Measurements from ENCODE around the gene MAPRE3. TPM values are rescaled to one million over a fixed set of nuclear protein-coding genes. Genes with fewer than 3 reads are reported as not detected.
A peak's percentile ranks its signal among the peaks of the same experiment; 100 is the strongest.

The MAPRE3 gene
- total and polyA plus RNA-seq, 9 of the 15 experiments (the other 6 are each of a cell fraction or from before 2014, with no cell fraction given) = 0.70 to 43.2 (median 12.6) TPM

DNA sequence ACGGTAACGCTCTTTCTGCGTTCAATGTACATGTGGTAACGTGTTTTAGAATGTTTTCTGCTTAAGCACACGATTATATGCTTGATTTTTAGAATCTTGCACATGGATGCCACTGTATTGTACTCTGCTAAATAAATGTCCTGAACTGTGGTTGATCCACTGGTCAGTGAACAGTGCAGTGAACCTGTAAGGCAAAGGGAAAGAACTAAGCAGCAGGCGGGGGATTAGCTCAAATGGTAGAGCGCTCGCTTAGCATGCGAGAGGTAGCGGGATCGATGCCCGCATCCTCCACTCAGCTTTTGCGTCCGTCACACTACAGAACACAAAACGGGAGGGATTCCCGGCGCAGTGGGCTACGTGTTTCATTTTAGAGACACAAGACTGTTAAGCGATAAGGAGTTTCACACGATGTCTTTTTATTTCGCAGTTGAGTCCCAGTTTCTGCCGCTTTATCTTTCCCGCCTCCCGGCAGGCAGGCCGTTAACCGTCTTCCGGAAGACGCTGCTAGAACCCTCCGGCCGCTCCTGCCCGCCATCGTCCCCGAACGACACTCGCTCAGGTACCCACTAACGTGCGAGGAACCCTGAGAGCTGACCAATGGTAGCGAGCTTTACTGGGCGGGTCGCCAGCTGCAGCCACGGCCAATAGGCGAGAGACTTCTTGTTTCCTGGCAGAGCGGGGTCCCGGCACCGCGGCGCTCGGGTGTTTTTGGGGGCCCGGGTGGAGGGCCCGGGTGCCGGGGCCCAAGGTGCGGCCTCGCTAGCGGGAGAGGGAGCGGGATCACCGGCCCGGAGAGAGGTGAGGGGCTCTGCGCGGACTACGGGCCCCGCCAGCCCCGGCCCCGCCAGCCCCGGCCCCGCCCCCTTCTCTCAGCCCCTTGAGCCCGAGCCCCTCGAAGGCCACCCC is 80.8 kb downstream of the MAPRE3 start, which contains the start of gene AGBL5 (continued):
- TF ChIP-seq, protein P1, sequence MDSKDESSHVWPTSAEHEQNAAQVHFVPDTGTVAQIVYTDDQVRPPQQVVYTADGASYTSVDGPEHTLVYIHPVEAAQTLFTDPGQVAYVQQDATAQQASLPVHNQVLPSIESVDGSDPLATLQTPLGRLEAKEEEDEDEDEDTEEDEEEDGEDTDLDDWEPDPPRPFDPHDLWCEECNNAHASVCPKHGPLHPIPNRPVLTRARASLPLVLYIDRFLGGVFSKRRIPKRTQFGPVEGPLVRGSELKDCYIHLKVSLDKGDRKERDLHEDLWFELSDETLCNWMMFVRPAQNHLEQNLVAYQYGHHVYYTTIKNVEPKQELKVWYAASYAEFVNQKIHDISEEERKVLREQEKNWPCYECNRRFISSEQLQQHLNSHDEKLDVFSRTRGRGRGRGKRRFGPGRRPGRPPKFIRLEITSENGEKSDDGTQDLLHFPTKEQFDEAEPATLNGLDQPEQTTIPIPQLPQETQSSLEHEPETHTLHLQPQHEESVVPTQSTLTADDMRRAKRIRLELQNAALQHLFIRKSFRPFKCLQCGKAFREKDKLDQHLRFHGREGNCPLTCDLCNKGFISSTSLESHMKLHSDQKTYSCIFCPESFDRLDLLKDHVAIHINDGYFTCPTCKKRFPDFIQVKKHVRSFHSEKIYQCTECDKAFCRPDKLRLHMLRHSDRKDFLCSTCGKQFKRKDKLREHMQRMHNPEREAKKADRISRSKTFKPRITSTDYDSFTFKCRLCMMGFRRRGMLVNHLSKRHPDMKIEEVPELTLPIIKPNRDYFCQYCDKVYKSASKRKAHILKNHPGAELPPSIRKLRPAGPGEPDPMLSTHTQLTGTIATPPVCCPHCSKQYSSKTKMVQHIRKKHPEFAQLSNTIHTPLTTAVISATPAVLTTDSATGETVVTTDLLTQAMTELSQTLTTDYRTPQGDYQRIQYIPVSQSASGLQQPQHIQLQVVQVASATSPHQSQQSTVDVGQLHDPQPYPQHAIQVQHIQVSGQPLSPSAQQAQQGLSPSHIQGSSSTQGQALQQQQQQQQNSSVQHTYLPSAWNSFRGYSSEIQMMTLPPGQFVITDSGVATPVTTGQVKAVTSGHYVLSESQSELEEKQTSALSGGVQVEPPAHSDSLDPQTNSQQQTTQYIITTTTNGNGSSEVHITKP (IDR thresholded peaks at IDR 0.05; ENCODE audit: partially characterized antibody) = no peak
- no peak for TF ChIP-seq PRMT5 (CRISPR knock-in tag; IDR thresholded peaks at IDR 0.05)
- TF ChIP-seq ZNF76 (CRISPR knock-in tag; IDR thresholded peaks at IDR 0.05; ENCODE audit: borderline replicate concordance) = peak; percentile 46; the same call in 1 of the 2 replicates
- TF ChIP-seq TCFL5 (CRISPR knock-in tag; conservative IDR thresholded peaks at IDR 0.05) = no peak
- TF ChIP-seq ZNF644 (tag; IDR thresholded peaks at IDR 0.05; ENCODE audit: low read depth) = no peak
- TF ChIP-seq, protein P2, sequence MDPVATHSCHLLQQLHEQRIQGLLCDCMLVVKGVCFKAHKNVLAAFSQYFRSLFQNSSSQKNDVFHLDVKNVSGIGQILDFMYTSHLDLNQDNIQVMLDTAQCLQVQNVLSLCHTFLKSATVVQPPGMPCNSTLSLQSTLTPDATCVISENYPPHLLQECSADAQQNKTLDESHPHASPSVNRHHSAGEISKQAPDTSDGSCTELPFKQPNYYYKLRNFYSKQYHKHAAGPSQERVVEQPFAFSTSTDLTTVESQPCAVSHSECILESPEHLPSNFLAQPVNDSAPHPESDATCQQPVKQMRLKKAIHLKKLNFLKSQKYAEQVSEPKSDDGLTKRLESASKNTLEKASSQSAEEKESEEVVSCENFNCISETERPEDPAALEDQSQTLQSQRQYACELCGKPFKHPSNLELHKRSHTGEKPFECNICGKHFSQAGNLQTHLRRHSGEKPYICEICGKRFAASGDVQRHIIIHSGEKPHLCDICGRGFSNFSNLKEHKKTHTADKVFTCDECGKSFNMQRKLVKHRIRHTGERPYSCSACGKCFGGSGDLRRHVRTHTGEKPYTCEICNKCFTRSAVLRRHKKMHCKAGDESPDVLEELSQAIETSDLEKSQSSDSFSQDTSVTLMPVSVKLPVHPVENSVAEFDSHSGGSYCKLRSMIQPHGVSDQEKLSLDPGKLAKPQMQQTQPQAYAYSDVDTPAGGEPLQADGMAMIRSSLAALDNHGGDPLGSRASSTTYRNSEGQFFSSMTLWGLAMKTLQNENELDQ (CRISPR knock-in tag; IDR thresholded peaks at IDR 0.05; ENCODE audit: borderline replicate concordance) = peak; percentile 84; the same call in 1 of the 2 replicates
- no peak for TF ChIP-seq ZKSCAN8 (CRISPR knock-in tag; IDR thresholded peaks at IDR 0.05)
- TF ChIP-seq FOXJ2 (tag; IDR thresholded peaks at IDR 0.05) = peak; percentile 69; the same call in 1 of the 2 replicates
- TF ChIP-seq SMAD3 (CRISPR knock-in tag; conservative IDR thresholded peaks at IDR 0.05) = peak; percentile 77
- peak; percentile 84 for TF ChIP-seq GABPB1 (CRISPR knock-in tag; IDR thresholded peaks at IDR 0.05)
- TF ChIP-seq, protein P3, sequence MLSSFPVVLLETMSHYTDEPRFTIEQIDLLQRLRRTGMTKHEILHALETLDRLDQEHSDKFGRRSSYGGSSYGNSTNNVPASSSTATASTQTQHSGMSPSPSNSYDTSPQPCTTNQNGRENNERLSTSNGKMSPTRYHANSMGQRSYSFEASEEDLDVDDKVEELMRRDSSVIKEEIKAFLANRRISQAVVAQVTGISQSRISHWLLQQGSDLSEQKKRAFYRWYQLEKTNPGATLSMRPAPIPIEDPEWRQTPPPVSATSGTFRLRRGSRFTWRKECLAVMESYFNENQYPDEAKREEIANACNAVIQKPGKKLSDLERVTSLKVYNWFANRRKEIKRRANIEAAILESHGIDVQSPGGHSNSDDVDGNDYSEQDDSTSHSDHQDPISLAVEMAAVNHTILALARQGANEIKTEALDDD (IDR thresholded peaks at IDR 0.05) = 0 out of 2 replicates have a peak, but pooled peaks have one; percentile 63
- no peak for TF ChIP-seq ZNF23 (CRISPR knock-in tag; IDR thresholded peaks at IDR 0.05)
- no peak for TF ChIP-seq ZNF830 (CRISPR knock-in tag; IDR thresholded peaks at IDR 0.05)
- no peak for TF ChIP-seq KAT8 (IDR thresholded peaks at IDR 0.05; ENCODE audit: low read depth)
- TF ChIP-seq YY1 (IDR thresholded peaks at IDR 0.05; ENCODE audit: borderline replicate concordance in 1 of 3, control insufficient read depth in 1 of 3, extremely low read depth in 1 of 3, insufficient read depth in 3 of 3, insufficient read length in 1 of 3, insufficient replicate concordance in 2 of 3, low read depth in 1 of 3, low read length in 2 of 3) = peak; percentile 54 to 81 (median 75)
- TF ChIP-seq CHD4 (IDR thresholded peaks at IDR 0.05; ENCODE audit: insufficient read depth, insufficient replicate concordance, low read depth, low read length, poor library complexity, severe bottlenecking) = no peak
- TF ChIP-seq XRCC5 (IDR thresholded peaks at IDR 0.05; ENCODE audit: low read depth, low read length) = 0 out of 2 replicates have a peak, but pooled peaks have one; percentile 37
- peak; percentile 86 for TF ChIP-seq FOS (IDR thresholded peaks at IDR 0.05; ENCODE audit: extremely low read depth, insufficient read length)

Measured in K562 (cell line).